Measurements from ENCODE around the gene MAST1.
"Not testable (repeated sequence)": the region's sequence is repeated elsewhere in the genome, so short reads cannot be mapped to it uniquely, and the experiment has no call there.

MAST1 gene

DNA sequence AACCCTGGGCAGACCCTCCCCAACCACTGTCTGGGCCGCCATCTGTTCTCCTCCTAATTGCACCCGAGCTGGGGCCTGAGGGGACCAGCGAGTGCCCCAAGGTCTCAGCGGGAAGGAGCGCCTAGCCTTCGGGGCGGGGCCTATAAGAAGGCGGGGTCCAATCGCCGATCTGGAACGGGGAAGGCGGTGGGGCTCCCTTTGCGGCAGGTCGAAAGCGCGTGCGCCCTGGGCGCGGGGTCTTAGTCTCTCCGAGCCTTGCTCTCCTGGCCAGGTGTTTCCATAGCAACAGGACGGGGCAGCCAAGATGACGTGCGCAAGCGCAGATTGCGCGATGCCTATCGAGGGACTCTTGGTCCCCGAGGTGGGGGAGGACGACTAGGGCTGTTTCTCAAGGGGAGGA is 2.8 kb downstream of the MAST1 start:
- DNase-seq, result no peak

- DNase-seq, result no peak
Measured at GRCh38 chr19:12842511-12842910, 4.2 kb downstream of the MAST1 start.

GRCh38 chr19:12843328-12843727 is 5.0 kb downstream of the MAST1 start:
- no peak for DNase-seq

DNA sequence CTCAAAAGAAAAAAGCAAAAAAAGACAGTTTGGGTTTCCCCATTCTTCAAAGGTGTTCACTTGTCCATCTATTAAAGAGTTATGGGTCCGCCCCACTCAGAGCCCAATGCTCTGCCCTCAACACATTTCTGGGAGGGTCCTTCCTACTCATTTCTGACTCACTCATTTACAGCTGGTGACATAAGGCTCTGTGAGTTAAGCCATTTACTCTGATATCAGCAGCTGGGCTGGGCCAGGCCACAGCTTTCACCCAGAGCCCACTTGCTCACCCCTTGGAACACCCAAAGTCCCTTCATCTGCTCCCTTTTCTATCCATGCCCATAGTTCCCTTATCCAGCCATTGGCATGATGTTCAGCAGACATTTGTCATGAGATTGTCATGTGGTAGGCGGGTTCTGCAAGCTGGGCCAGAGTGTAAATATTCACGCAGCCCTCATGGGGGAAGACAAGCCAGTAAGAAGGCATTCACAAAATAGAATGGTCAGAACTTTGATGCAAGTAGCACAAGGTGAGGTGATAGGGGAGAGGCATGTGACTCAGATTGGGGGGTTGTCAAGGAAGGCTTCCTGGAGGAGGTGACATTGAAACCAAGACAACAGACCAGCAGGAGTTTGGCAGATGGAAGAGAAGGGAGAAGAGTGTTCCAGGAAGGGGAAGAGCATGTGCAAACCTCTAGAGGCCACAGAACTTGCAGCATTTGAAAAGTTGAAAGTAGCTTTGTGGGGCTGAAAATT is 5.9 kb downstream of the MAST1 start:
- DNase-seq, result no peak

DNA sequence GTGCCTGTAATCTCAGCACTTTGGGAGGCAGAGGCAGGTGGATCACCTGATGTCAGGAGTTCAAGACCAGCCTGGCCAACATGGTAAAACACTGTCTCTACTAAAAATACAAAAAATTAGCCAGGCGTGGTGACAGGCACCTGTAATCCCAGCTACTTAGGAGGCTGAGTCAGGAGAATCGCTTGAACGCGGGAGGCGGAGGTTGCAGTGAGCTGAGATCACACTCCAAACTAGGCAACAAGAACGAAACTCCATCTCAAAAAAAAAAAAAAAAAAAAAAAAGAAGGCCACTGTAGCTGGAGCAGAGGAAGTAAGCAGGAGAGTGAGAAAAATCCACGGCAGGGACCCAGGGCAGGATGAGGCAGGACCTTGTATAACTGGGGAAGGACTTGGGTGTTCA is 8.3 kb downstream of the MAST1 start:
- not testable (repeated sequence) for DNase-seq

DNA sequence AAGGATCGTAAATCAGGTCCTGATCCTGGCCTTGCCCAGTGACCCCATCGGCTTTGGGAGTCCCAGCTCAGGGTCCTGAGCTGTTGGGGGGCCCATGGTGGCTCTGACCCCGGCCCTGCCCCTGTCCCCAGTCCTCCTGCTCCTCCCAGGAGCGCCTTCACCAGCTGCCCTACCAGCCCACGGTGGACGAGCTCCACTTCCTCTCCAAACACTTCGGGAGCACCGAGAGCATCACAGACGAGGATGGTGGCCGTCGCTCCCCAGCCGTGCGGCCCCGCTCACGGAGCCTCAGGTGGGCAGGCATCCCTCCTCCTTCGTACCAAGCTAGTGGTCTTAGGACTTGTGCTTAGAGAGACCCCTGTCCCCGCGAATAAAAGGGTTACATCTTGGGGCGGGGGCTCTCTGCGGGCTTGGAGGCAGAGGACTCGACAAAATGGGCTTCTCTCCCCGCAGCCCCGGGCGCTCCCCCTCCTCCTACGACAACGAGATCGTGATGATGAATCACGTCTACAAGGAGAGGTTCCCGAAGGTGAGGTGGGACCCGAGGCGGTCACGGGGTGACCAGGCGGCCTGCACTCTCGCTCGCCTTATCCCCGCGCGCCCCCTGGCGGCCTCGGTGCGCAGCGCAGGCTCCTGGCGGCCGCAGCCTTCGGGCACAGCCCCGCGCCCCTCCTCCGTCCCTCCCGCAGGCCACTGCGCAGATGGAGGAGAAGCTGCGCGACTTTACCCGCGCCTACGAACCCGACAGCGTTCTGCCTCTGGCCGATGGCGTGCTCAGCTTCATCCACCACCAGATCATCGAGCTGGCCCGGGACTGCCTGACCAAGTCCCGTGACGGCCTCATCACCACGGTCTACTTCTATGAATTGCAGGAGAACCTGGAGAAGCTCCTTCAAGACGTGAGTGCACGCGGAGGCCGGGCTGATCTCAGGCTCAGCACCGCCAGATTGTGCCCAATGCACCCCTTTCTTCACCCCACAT is 9.1 kb downstream of the MAST1 start:
- DNase-seq, result no peak

- no peak for DNase-seq
Measured at GRCh38 chr19:12856653-12857052, 18.3 kb downstream of the MAST1 start.

DNA sequence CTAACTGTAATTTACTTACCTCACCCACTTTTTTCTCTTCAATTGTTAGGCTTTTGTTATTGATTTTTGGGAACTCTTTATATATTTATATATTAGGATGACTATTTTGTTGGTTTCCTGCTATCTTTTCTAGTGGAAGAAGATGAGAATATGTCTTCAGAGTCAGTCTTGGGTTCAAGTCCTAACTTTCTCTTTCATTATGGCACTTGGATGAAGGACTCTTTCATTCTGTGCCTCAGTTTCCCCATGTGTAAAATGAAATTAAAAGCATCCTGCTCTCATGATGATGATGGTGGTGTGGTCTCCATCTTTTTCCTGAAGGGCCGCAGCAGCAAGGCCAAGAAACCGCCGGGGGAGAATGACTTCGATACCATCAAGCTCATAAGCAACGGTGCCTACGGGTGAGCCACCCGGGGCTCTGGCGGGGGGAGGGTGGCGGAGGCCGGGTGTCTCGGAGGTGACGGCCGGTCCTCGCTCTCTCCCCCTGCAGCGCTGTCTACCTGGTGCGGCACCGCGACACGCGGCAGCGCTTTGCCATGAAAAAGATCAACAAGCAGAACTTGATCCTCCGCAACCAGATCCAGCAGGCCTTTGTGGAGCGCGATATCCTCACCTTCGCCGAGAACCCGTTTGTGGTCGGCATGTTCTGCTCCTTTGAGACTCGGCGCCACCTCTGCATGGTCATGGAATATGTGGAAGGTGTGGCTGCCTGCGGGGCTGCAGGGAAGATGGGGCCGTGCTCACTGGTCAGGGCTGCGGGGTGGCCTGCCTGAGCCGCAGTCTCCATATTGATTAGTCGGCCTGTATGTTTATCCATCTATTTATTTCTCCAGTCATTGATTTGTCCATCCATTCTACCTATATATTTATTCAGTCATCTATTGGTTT is 20.0 kb downstream of the MAST1 start:
- DNase-seq, result no peak

GRCh38 chr19:12859546-12859945 is 21.2 kb downstream of the MAST1 start:
- DNase-seq, result no peak

GRCh38 chr19:12864143-12864542 is 25.8 kb downstream of the MAST1 start:
- DNase-seq, result no peak

DNA sequence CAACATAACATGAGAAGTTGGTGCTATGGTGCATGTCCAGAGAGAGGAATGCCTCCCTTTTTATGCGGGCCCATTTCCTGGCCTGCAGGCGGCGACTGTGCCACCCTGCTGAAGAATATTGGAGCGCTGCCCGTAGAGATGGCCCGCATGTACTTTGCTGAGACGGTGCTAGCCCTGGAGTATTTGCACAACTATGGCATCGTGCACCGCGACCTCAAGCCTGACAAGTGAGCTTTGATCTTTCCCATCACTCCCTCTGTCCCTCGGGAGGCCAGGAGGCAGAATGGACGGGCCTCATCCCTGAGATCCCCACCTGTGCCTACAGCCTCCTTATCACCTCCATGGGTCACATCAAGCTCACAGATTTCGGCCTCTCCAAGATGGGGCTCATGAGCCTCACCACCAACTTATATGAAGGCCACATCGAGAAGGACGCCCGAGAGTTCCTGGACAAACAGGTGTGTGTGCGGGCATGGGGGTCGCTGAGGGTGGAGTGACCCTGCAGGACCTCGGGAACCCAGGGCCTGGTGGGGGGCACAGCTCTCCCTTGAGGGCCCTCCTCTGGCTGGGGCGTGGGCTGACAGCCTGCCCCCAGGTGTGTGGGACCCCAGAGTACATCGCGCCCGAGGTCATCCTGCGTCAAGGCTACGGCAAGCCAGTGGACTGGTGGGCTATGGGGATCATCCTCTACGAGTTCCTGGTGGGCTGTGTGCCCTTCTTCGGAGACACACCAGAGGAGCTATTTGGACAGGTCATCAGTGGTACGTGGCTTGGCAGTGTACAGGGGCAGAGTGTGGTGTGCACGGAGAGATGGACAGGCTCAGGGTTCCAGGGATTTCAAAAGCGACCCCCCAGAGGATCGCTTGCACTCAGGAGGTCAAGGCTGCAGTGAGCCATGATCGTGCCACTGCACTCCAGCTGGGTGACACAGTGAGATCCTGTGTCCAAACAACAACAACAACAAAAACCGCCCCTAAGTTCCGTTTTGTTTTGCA is 26.7 kb downstream of the MAST1 start:
- no peak for DNase-seq

- DNase-seq, result no peak
Measured at GRCh38 chr19:12865746-12866415, 27.6 kb downstream of the MAST1 start.

DNA sequence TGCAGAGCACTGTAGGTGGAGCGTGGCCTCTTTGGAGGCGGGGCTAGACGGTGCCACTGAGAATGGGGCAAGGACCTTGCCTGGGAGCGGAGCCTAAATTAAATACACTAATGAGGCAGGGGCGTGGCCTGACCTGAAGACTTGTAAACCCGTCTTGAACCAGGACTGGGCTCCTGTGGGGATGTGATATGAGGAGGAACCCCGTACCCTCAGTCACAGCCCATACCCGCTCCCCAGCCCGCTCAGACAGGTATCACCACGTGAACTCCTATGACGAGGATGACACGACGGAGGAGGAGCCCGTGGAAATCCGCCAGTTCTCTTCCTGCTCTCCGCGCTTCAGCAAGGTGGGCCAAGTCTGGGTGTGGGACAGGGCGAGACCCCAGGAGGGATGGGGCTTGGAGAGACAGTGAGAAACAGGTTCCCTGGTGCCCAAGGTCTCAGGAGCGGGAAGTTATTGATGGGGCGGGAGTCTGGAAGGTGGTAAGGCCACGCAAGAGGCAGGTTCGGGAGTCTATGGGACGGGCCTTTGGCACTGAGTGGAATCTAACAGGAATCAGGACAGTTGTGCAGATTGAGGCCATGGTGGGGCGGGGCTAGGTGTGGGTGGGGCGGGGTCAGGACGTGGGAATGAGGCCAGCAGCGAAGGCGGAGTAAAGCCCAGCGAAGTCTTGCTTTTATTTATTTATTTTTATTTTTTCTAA is 28.3 kb downstream of the MAST1 start:
- no peak for DNase-seq

DNA sequence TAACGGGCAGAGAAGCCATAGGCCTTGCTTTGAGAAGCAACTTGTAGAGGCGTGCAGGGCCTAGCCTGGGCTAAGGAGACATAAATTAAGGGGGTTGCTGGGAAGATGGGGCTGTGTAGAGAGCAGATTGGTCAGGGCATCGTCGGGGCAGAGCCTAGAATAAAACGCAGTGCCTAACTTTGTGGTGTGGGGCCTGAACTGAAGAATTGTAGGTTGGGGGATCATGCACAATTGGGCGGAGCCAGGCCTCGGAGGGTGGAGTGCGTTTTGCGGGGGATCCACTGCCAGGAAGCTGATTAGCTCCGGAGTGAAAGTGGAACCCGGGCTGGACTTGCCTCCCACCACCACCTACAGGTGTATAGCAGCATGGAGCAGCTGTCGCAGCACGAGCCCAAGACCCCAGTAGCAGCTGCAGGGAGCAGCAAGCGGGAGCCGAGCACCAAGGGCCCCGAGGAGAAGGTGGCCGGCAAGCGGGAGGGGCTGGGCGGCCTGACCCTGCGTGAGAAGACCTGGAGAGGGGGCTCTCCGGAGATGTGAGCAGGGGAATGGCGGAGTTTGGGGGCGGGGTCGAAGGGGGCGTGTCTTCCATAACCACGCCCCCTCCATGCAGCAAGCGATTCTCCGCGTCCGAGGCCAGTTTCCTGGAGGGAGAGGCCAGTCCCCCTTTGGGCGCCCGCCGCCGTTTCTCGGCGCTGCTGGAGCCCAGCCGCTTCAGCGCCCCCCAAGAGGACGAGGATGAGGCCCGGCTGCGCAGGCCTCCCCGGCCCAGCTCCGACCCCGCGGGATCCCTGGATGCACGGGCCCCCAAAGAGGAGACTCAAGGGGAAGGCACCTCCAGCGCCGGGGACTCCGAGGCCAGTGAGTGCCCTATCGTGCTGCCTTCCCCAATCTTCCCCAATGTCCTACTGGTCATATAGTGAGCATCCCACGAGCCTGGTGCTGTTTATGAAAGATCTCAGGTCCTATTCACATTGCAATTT is 29.1 kb downstream of the MAST1 start:
- DNase-seq, result no peak

GRCh38 chr19:12868540-12869112 is 30.3 kb downstream of the MAST1 start:
- no peak for DNase-seq

DNA sequence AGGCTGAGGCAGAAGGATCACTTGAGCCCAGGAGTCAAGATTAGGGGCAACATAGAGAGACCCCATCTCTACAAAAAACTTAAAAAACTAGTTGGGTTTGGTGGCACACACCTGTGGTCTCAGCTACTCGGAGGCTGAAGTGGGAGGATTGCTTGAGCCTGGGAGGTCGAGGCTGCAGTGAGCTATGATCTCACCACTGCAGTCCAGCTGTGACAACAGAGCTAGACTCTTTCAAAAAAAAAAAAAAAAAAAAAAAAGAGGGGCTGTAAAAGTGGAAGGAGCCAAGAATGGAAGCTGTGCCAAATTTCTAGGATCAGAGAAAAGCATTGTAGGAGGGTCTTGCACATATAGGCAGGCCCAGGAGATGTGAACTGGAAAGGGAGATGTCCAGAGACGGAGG is 33.4 kb downstream of the MAST1 start:
- DNase-seq, result no peak

- DNase-seq, result no peak
Measured at GRCh38 chr19:12872255-12872654, 33.9 kb downstream of the MAST1 start.

GRCh38 chr19:12872941-12873890 is 34.9 kb downstream of the MAST1 start:
- DNase-seq, result no peak

All from NCI-H526 treated with DMSO at 0.1 percent for 48 hours (cell line).